ENCODE data around the gene ATAD2B.

- no peak for TF ChIP-seq EZH2phosphoT487 (IDR thresholded peaks at IDR 0.05; ENCODE audit: low read length)
- no peak for TF ChIP-seq CTCF (IDR thresholded peaks at IDR 0.05; ENCODE audit: low read length)
- TF ChIP-seq EZH2 (optimal IDR thresholded peaks at IDR 0.05; ENCODE audit: low read depth, low read length) = no peak
These were observed 223.8 kb downstream of the ATAD2B start for GRCh38 chr2:23703037-23703582.
